Trophoblast cell (in vitro differentiated cells and primary cell): ENCODE data around the gene C9orf152.
A peak's percentile ranks its signal among the peaks of the same experiment; 100 is the strongest.

Experiments
- DNase-seq, 2 donors: peaks; one replicate each; pipeline ENCODE4 v3.0.0-alpha.2; 2016
- H2AFZ ChIP-seq: 2 replicates; pipeline ENCODE4 v1.6.1; 2013; ENCODE audit warnings: low read length, moderate library complexity, mild to moderate bottlenecking; ENCODE audit not compliant: insufficient read depth, poor library complexity
- H2AK5ac ChIP-seq: 2 replicates; pipeline ENCODE4 v1.6.1; 2013; ENCODE audit warnings: mild to moderate bottlenecking, low read length
- H2BK120ac ChIP-seq: 2 replicates; pipeline ENCODE4 v1.6.1; 2013; ENCODE audit warnings: low read length, mild to moderate bottlenecking, moderate library complexity; ENCODE audit not compliant: insufficient read depth, poor library complexity
- H2BK12ac ChIP-seq: 2 replicates; pipeline ENCODE4 v1.6.1; 2013; ENCODE audit warnings: mild to moderate bottlenecking, low read length, moderate library complexity
- H2BK5ac ChIP-seq: 2 replicates; pipeline ENCODE4 v1.6.1; 2013; ENCODE audit warnings: low read length, low read depth, moderate library complexity, mild to moderate bottlenecking; ENCODE audit not compliant: poor library complexity
- H3K14ac ChIP-seq: 2 replicates; pipeline ENCODE4 v1.6.1; 2013; ENCODE audit warnings: mild to moderate bottlenecking, low read length
- H3K18ac ChIP-seq: 2 replicates; pipeline ENCODE4 v1.6.1; 2013; ENCODE audit warnings: mild to moderate bottlenecking, low read length
- H3K23ac ChIP-seq: 2 replicates; pipeline ENCODE4 v1.6.1; 2013; ENCODE audit warnings: low read length
- H3K27ac ChIP-seq: 2 replicates; pipeline ENCODE4 v1.5.1; 2013; ENCODE audit warnings: low read depth, mild to moderate bottlenecking, inconsistent platforms, low read length, moderate library complexity
- H3K27me3 ChIP-seq: 2 replicates; pipeline ENCODE4 v1.6.1; 2013; ENCODE audit warnings: inconsistent platforms, mild to moderate bottlenecking, low read length, moderate library complexity; ENCODE audit not compliant: insufficient read depth
- H3K36me3 ChIP-seq, 2 experiments: 1 replicate in 1 of 2; 2 replicates in 1 of 2; pipeline ENCODE4 v1.6.1; 2013; ENCODE audit warnings: low read length in 2 of 2, mild to moderate bottlenecking in 2 of 2, moderate library complexity in 1 of 2; ENCODE audit not compliant: insufficient read depth in 2 of 2, control insufficient read depth in 1 of 2
- H3K4ac ChIP-seq: 2 replicates; pipeline ENCODE4 v1.6.1; 2013; ENCODE audit warnings: low read depth, mild to moderate bottlenecking, low read length, moderate library complexity
- H3K4me1 ChIP-seq, 2 experiments: 1 replicate in 1 of 2; 2 replicates in 1 of 2; pipeline ENCODE4 v1.6.1; 2013; ENCODE audit warnings: low read length in 2 of 2, mild to moderate bottlenecking in 2 of 2, moderate library complexity in 1 of 2; ENCODE audit not compliant: insufficient read depth in 2 of 2, control insufficient read depth in 1 of 2
- H3K4me2 ChIP-seq: 2 replicates; pipeline ENCODE4 v1.6.1; 2013; ENCODE audit warnings: inconsistent platforms, mild to moderate bottlenecking, low read length, moderate library complexity
- H3K4me3 ChIP-seq: 2 replicates; pipeline ENCODE4 v1.5.1; 2013; ENCODE audit warnings: mild to moderate bottlenecking, low read depth, low read length, inconsistent platforms
- H3K79me1 ChIP-seq: one replicate; pipeline ENCODE4 v1.6.1; 2013; ENCODE audit warnings: low read length
- H3K79me2 ChIP-seq: 2 replicates; pipeline ENCODE4 v1.6.1; 2013; ENCODE audit warnings: low read length, mild to moderate bottlenecking; ENCODE audit not compliant: control insufficient read depth, insufficient read depth, poor library complexity
- H3K9ac ChIP-seq: 2 replicates; pipeline ENCODE4 v1.6.1; 2013; ENCODE audit warnings: mild to moderate bottlenecking, low read length
- H3K9me3 ChIP-seq: 2 replicates; pipeline ENCODE4 v1.6.1; 2013; ENCODE audit warnings: low read depth, mild to moderate bottlenecking, control low read depth, inconsistent platforms, low read length; ENCODE audit not compliant: insufficient read depth
- H4K12ac ChIP-seq: 2 replicates; pipeline ENCODE4 v1.6.1; 2013; ENCODE audit warnings: low read depth, mild to moderate bottlenecking, low read length, moderate library complexity
- H4K8ac ChIP-seq: 2 replicates; pipeline ENCODE4 v1.6.1; 2013; ENCODE audit warnings: low read depth, mild to moderate bottlenecking, low read length, moderate library complexity
- H4K91ac ChIP-seq: one replicate; pipeline ENCODE4 v1.6.1; 2013; ENCODE audit warnings: low read depth, mild to moderate bottlenecking, low read length, moderate library complexity
- WGBS: extraction: QIAGEN DNeasy Blood & Tissue Kit; methylation state at CpG from one replicate; pipeline ENCODE4 v1.1.7; 2013; ENCODE audit warnings: missing lambda C conversion rate; ENCODE audit not compliant: insufficient read length, insufficient coverage; ENCODE audit errors: extremely low coverage; 5-methylcytosine and 5-hydroxymethylcytosine counted together

C9orf152 gene

GRCh38 chr9:110191615-110192014 lies 16.3 kb downstream of the C9orf152 start:
- Histone ChIP-seq H3K36me3 (no peaks in the 10 kb centered on the region), H3K4ac (no peak overlapping the region), H3K4me3 (no peak overlapping the region), H4K91ac (peak overlapping the region; percentile 51), H2AK5ac (no peak overlapping the region), H3K18ac (no peak overlapping the region), H2BK120ac (peak overlapping the region; percentile 63), H3K27me3 (no peaks in the 10 kb centered on the region), H2AFZ (no peak overlapping the region), H3K4me1 (peaks cover 9 to 12% of the 10 kb centered on the region in 2 experiments), H3K4me2 (no peak overlapping the region), H2BK5ac (no peak overlapping the region), H4K8ac (no peak overlapping the region), H2BK12ac (peak overlapping the region; percentile 58), H3K23ac (no peak overlapping the region), H3K9me3 (no peaks in the 10 kb centered on the region), H3K79me2 (no peaks in the 10 kb centered on the region), H4K12ac (no peak overlapping the region), H3K9ac (no peak overlapping the region), H3K79me1 (peaks cover 12% of the 10 kb centered on the region), H3K14ac (no peak overlapping the region), H3K27ac (no peak overlapping the region)
- WGBS, result no CpG with 5 or more reads among the region's 2 CpGs
- peak; percentile 70 to 92 for DNase-seq

GRCh38 chr9:110189559-110190320 lies 18.2 kb downstream of the C9orf152 start:
- H3K4ac ChIP-seq, result no peak overlapping the region
- peaks cover 8% of the 10 kb centered on the region for H3K79me1 ChIP-seq
- H3K79me2 ChIP-seq, result no peaks in the 10 kb centered on the region
- no peak overlapping the region for H4K8ac ChIP-seq
- H3K27me3 ChIP-seq, result no peaks in the 10 kb centered on the region
- peak overlapping the region; percentile 35 for H2BK12ac ChIP-seq
- H3K4me1 ChIP-seq, result peaks cover 9% of the 10 kb centered on the region in 2 experiments
- H3K14ac ChIP-seq, result no peak overlapping the region
- no peak overlapping the region for H3K4me2 ChIP-seq
- H2AFZ ChIP-seq, result no peak overlapping the region
- no peak overlapping the region for H2AK5ac ChIP-seq
- no peak overlapping the region for H2BK120ac ChIP-seq
- no peak overlapping the region for H3K27ac ChIP-seq
- no peak overlapping the region for H4K12ac ChIP-seq
- H3K36me3 ChIP-seq, result no peaks in the 10 kb centered on the region
- H3K9me3 ChIP-seq, result no peaks in the 10 kb centered on the region
- no peak overlapping the region for H4K91ac ChIP-seq
- DNase-seq, result peak; percentile 71 to 85
- no peak overlapping the region for H3K4me3 ChIP-seq
- no peak overlapping the region for H3K18ac ChIP-seq
- H2BK5ac ChIP-seq, result no peak overlapping the region
- H3K23ac ChIP-seq, result no peak overlapping the region
- H3K9ac ChIP-seq, result no peak overlapping the region
- no CpG with 5 or more reads among the region's 6 CpGs for WGBS

GRCh38 chr9:110188991-110189390 lies 19.0 kb downstream of the C9orf152 start:
- no peaks in the 10 kb centered on the region for H3K9me3 ChIP-seq
- no peak overlapping the region for H3K4me3 ChIP-seq
- H3K79me1 ChIP-seq, result peaks cover 7% of the 10 kb centered on the region
- no peaks in the 10 kb centered on the region for H3K36me3 ChIP-seq
- H3K79me2 ChIP-seq, result no peaks in the 10 kb centered on the region
- H3K18ac ChIP-seq, result no peak overlapping the region
- no peak overlapping the region for H3K23ac ChIP-seq
- no peak overlapping the region for H2AK5ac ChIP-seq
- no peak overlapping the region for H3K14ac ChIP-seq
- peaks cover 8 to 9% of the 10 kb centered on the region in 2 experiments for H3K4me1 ChIP-seq
- peak in 1 of 2 donors; percentile 30 for DNase-seq
- H2AFZ ChIP-seq, result no peak overlapping the region
- no peak overlapping the region for H4K91ac ChIP-seq
- H2BK120ac ChIP-seq, result no peak overlapping the region
- no peak overlapping the region for H3K27ac ChIP-seq
- H3K4ac ChIP-seq, result no peak overlapping the region
- H3K9ac ChIP-seq, result no peak overlapping the region
- H4K12ac ChIP-seq, result no peak overlapping the region
- no CpG with 5 or more reads among the region's 4 CpGs for WGBS
- no peak overlapping the region for H2BK12ac ChIP-seq
- no peak overlapping the region for H4K8ac ChIP-seq
- no peak overlapping the region for H3K4me2 ChIP-seq
- no peak overlapping the region for H2BK5ac ChIP-seq
- H3K27me3 ChIP-seq, result no peaks in the 10 kb centered on the region

GRCh38 chr9:110188101-110188500 lies 19.9 kb downstream of the C9orf152 start:
- no CpG with 5 or more reads among the region's 4 CpGs for WGBS
- Histone ChIP-seq H2BK120ac (no peak overlapping the region), H3K18ac (no peak overlapping the region), H3K9me3 (no peaks in the 10 kb centered on the region), H3K4me2 (no peak overlapping the region), H3K4ac (no peak overlapping the region), H3K23ac (no peak overlapping the region), H3K79me2 (no peaks in the 10 kb centered on the region), H2BK12ac (no peak overlapping the region), H3K27ac (no peak overlapping the region), H2AK5ac (no peak overlapping the region), H2AFZ (no peak overlapping the region), H3K36me3 (no peaks in the 10 kb centered on the region), H3K27me3 (no peaks in the 10 kb centered on the region), H3K14ac (no peak overlapping the region), H2BK5ac (no peak overlapping the region), H3K4me3 (no peak overlapping the region), H4K12ac (no peak overlapping the region), H3K9ac (no peak overlapping the region), H4K91ac (no peak overlapping the region), H3K79me1 (peaks cover 3% of the 10 kb centered on the region), H3K4me1 (peaks cover 4 to 6% of the 10 kb centered on the region in 2 experiments), H4K8ac (no peak overlapping the region)
- DNase-seq, result peak in 1 of 2 donors; percentile 12
